Ascending aorta (tissue), 2 donors: ENCODE measurements around the gene GNB5. TPM values are rescaled to one million over a fixed set of nuclear protein-coding genes. Genes with fewer than 3 reads are reported as not detected.

Source experiments
- DNase-seq, 2 donors: peaks; one replicate each; pipeline ENCODE4 v3.0.0-alpha.2; 2019; ENCODE audit warnings: low spot score in 2 of 2
- H3K27ac ChIP-seq, 2 donors: fragments of 200-600 bp; sonication (generic); one replicate each; pipeline ENCODE4 v1.5.1; 2016 to 2017; ENCODE audit warnings: mild to moderate bottlenecking in 1 of 2
- H3K27me3 ChIP-seq: fragments of 200-600 bp; sonication (generic); one replicate; pipeline ENCODE4 v1.5.1; 2017
- H3K36me3 ChIP-seq, 2 donors: fragments of 200-600 bp; sonication (generic); one replicate each; pipeline ENCODE4 v1.5.1; 2016
- H3K4me1 ChIP-seq, 2 donors: fragments of 200-600 bp; sonication (generic); one replicate each; pipeline ENCODE4 v1.5.1; 2016 to 2017; ENCODE audit warnings: mild to moderate bottlenecking in 1 of 2
- H3K4me3 ChIP-seq, 2 donors: fragments of 200-600 bp; sonication (generic); one replicate each; pipeline ENCODE4 v1.5.1; 2016 to 2017; ENCODE audit warnings: mild to moderate bottlenecking in 1 of 2
- H3K9me3 ChIP-seq, 2 donors: fragments of 200-600 bp; sonication (generic); one replicate each; pipeline ENCODE4 v1.5.1; 2016
- intact Hi-C: fragments of 100-400 bp; cut with DNase I; formaldehyde crosslinking; loops from one replicate; pipeline ENCODE4 v1.15.1; 2023
- total RNA-seq: library from RNA; depleted of rRNA; stranded (reverse); fragments of >200 nt; gene quantifications from one replicate; pipeline ENCODE4 v1.1.0, GENCODE V29; 2016
- TF ChIP-seq, protein P1 (sequence below), 3 experiments: fragments of 200-600 bp in 2 of 3; fragments of 450-650 bp in 1 of 3; sonication (generic) in 2 of 3; IDR thresholded peaks; one replicate each; pipeline ENCODE4 v1.5.1; 2016 to 2019; ENCODE audit warnings: antibody characterized with exemption in 3 of 3, mild to moderate bottlenecking in 1 of 3, moderate library complexity in 1 of 3

The GNB5 gene
- total RNA-seq, 1 donor from 2014 or later, result 8.8 TPM

DNA sequence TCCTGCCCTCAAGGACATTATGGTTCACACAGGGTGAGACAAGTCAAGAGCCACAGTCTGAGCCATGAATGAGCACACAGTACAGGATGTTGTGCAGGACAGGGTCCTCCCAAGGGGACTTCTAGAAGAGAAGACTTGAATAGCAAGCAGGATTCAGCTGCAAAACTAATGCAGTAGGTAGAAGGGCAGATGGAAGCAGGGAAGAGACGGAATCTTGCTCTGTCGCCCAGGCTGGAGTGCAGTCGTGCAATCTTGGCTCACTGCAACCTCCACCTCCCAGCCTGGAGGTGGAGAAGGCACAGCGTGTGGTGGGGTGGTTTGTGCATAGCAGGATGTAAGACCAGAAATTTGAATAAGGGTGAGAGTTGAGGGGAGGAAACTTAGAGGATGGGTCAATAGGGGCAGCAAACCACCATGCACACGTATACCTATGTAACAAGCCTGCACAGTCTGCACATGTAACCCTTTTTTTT is 86.6 kb downstream of the GNB5 start:
- peak in 1 of 2 donors; percentile 27 for DNase-seq
- peaks cover 0 to 3% of the 10 kb centered on the region in 2 donors for H3K4me1 ChIP-seq
- no peaks in the 10 kb centered on the region for H3K27me3 ChIP-seq
- no peak overlapping the region for H3K27ac ChIP-seq
- no peak overlapping the region for H3K4me3 ChIP-seq
- TF ChIP-seq, protein P1, sequence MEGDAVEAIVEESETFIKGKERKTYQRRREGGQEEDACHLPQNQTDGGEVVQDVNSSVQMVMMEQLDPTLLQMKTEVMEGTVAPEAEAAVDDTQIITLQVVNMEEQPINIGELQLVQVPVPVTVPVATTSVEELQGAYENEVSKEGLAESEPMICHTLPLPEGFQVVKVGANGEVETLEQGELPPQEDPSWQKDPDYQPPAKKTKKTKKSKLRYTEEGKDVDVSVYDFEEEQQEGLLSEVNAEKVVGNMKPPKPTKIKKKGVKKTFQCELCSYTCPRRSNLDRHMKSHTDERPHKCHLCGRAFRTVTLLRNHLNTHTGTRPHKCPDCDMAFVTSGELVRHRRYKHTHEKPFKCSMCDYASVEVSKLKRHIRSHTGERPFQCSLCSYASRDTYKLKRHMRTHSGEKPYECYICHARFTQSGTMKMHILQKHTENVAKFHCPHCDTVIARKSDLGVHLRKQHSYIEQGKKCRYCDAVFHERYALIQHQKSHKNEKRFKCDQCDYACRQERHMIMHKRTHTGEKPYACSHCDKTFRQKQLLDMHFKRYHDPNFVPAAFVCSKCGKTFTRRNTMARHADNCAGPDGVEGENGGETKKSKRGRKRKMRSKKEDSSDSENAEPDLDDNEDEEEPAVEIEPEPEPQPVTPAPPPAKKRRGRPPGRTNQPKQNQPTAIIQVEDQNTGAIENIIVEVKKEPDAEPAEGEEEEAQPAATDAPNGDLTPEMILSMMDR (IDR thresholded peaks at IDR 0.05), result no peak
- no peaks in the 10 kb centered on the region for H3K36me3 ChIP-seq
- no peaks in the 10 kb centered on the region for H3K9me3 ChIP-seq
- intact Hi-C loops, result no loop called here

DNA sequence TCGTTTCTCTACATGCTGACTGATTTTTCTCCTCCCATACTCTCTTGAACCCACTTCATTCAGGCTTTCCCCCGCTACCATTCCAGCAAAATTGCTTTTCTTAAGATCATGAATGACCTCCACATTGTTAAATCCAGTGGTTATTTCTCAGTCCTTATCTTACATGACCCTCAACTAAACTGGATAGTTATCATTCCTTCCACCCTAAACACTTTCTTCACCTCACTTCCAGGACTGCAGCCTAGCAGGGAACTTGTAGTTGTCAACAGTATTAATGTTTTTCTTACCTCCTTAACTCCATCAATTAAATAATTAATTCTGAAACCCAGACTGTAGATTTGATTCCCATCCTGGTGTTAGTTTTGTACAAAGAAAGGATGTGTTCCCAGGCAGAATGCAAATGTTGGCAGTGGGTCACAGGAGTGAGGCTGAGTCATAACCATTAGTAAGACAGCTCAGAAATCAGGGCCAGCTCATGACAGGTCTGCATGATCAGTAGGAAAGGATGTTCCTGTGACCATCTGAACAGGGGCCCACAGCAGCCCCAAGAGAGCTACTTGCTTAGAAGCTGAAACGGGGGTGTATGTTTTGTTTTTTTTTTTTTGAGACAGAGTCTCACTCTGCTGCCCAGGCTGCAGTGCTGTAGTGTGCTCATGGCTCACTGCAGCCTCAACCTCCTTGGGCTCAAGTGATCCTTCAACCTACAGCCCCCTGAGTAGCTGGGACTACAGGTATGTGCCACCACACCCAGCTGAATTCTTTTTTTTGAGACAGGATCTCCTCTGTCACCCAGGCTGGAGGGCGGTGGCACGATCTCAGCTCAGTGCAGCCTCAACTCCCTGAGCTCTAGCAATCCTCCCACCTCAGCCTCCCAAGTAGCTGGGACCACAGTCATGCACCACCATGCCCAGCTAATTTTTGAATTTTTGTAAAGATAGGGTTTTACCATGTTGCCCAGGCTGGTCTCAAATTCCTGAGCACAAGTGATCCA is 87.7 kb downstream of the GNB5 start:
- no peaks in the 10 kb centered on the region for H3K9me3 ChIP-seq
- intact Hi-C loops, result no loop called here
- no peak overlapping the region for H3K4me3 ChIP-seq
- H3K27me3 ChIP-seq, result no peaks in the 10 kb centered on the region
- peak; percentile 31 to 72 for DNase-seq
- no peak overlapping the region for H3K27ac ChIP-seq
- H3K4me1 ChIP-seq, result peaks cover 0 to 3% of the 10 kb centered on the region in 2 donors
- no peaks in the 10 kb centered on the region for H3K36me3 ChIP-seq
- TF ChIP-seq, protein P1 (IDR thresholded peaks at IDR 0.05), result no peak

DNA sequence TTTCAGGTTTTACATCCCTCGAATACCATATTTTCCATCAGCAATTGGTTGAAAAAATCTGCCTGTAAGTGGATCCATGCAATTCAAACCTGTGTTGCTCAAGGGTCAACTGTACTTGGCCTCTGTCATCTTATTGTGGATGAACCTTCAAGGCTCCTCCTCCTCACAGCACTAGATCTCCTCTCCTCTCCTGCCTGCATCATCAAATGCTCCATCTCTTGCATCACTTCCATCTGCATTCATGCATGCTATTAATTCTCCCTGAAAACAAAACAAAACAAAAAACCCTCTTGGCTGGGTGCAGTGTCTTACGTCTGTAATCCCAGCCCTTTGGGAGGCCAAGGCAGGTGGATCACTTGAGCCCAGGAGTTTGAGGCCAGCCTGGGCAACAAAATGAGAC is 88.7 kb downstream of the GNB5 start:
- TF ChIP-seq, protein P1 (IDR thresholded peaks at IDR 0.05), result no peak
- no peak overlapping the region for H3K27ac ChIP-seq
- no peaks in the 10 kb centered on the region for H3K27me3 ChIP-seq
- DNase-seq, result no peak
- no peaks in the 10 kb centered on the region for H3K36me3 ChIP-seq
- intact Hi-C loops, result no loop called here
- peaks cover 0 to 3% of the 10 kb centered on the region in 2 donors for H3K4me1 ChIP-seq
- H3K4me3 ChIP-seq, result no peak overlapping the region
- H3K9me3 ChIP-seq, result no peaks in the 10 kb centered on the region

DNA sequence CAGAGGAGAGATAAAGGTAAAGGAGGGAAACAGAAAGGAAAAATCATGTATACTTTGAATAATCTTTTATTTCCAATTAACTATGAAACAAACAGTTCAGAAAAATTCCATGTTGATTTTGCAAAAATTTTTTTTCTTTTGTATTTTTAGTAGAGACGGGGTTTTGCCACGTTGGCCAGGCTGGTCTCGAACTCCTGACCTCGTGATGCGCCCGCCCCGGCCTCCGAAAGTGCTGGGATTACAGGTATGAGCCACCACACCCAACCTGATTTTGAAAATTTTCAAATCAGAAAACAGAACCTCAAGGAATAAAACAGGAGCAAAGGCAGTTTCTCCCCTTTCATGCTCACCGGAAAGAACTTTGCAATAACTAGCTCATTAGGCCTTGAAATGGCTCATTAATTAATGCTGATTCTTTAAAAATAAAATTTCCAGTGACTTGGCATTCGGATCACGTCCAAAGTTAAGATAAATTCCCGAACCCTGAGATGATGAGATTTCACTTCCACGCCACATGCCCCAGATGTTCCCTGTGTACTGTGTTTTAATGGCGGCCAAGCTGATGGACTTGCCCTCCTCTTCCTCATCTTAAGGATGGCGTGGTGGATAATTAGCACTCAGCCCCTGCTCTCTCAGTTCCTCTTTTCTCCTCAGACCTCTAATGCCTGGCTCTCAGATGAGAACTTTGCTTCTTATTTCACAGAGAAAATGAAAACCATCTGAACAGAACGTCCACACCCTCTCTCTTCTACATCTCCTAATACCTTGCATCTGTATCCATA is 89.5 kb downstream of the GNB5 start:
- TF ChIP-seq, protein P1 (IDR thresholded peaks at IDR 0.05), result no peak
- no peak for DNase-seq
- Histone ChIP-seq H3K4me3 (no peak overlapping the region), H3K36me3 (no peaks in the 10 kb centered on the region), H3K9me3 (no peaks in the 10 kb centered on the region), H3K4me1 (peaks cover 0 to 3% of the 10 kb centered on the region in 2 donors), H3K27ac (no peak overlapping the region), H3K27me3 (no peaks in the 10 kb centered on the region)
- intact Hi-C loops, result no loop called here

DNA sequence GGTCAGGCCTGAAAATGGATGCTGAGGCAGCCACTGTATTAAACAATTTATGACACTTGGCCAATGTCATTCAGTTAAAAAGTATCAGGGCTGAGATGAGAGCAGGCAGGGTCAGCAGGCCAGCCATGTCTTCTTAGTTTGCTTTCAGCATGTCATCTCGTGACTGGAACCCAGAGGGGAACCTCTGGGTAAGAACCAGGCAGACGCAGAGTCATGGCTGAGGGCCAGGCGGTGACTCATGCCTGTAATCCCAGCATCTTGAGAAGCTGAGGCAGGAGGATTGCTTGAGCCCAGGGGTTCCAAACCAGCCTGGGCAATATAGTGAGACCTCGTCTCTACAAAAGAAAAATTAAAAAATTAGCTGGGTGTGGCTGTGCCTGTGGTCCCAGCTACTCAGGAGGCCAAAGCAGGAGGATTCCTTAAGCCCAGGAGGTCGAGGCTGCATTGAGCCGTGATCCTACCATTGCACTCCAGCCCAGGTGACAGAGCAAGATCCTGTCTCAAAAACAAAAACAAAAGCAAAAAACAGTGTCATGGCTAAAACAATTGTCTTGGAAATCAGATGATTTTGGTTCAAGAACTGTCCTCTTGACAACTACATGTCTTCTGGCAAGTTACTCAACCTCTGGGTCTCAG is 90.3 kb downstream of the GNB5 start:
- Histone ChIP-seq H3K9me3 (no peaks in the 10 kb centered on the region), H3K4me1 (peaks cover 0 to 3% of the 10 kb centered on the region in 2 donors), H3K36me3 (no peaks in the 10 kb centered on the region), H3K4me3 (no peak overlapping the region), H3K27me3 (no peaks in the 10 kb centered on the region), H3K27ac (no peak overlapping the region)
- intact Hi-C loops, result no loop called here
- peak; percentile 60 to 85 for DNase-seq
- TF ChIP-seq, protein P1 (IDR thresholded peaks at IDR 0.05), result no peak
